Skeletal muscle satellite cell (primary cell): ENCODE data around the gene SPTSSB.

Experiments
- H3K27me3 ChIP-seq: 2 replicates; pipeline ENCODE4 v1.7.0; 2013; ENCODE audit warnings: low read length; ENCODE audit not compliant: control insufficient read depth, insufficient read depth
- H3K36me3 ChIP-seq: 2 replicates; pipeline ENCODE4 v1.7.0; 2013; ENCODE audit warnings: mild to moderate bottlenecking, control low read depth, low read length; ENCODE audit not compliant: insufficient read depth
- H3K4me1 ChIP-seq: 2 replicates; pipeline ENCODE4 v1.7.0; 2013; ENCODE audit warnings: low read length; ENCODE audit not compliant: control insufficient read depth, insufficient read depth
- H3K4me2 ChIP-seq: 2 replicates; pipeline ENCODE4 v1.7.0; 2013; ENCODE audit warnings: mild to moderate bottlenecking, low read length
- H3K4me3 ChIP-seq: 2 replicates; pipeline ENCODE4 v1.7.0; 2013; ENCODE audit warnings: low read length
- H3K9ac ChIP-seq: 2 replicates; pipeline ENCODE4 v1.7.0; 2013; ENCODE audit warnings: mild to moderate bottlenecking, low read depth, low read length, moderate library complexity
- H3K9me3 ChIP-seq: replicated peaks from 2 replicates; pipeline ENCODE4 v1.7.0; 2013; ENCODE audit warnings: mild to moderate bottlenecking, control low read depth, low read length

Gene SPTSSB

GRCh38 chr3:161350916-161351315 lies 20.4 kb downstream of the SPTSSB start:
- Histone ChIP-seq H3K4me2 (no peak overlapping the region), H3K27me3 (no peaks in the 10 kb centered on the region), H3K36me3 (no peaks in the 10 kb centered on the region), H3K9me3 (no peaks in the 10 kb centered on the region), H3K4me1 (peaks cover 20% of the 10 kb centered on the region), H3K9ac (no peak overlapping the region), H3K4me3 (no peak overlapping the region)

DNA sequence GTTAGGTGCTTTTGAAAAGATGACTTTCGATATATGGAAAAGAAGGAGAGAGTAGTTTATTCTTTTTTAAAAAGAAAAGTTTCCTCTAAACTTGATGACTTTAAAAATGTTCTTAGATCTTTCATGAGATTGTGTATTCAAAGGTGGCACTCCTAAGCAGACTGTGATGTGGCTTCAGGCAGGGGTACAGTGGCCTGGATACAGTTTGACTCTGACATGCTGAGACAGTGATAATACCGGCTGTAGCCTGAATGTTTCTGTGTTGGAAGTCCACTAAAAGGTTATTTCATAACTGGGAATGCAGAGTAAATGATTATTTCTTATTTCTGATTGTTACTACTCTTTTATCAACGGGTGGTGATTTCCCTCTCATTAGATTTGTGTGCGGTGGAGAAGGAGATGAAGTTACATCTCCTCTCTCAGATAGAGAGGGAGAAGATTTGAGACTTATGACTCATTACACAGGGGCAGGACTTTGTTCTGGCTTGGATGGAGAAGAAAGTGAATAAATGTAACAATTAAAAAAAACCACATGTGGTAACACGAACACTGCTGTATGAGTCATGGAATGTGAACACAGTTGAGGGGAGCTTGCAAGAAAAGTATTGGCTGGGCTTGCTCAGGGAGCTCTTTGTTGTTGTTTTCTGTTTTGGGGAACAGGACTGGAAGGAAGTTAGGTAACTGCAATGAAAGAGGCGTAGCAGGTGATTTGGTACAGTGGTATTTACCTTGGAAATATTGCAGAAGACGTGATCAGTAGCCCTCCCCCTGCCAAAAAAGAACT lies 21.6 kb downstream of the SPTSSB start:
- H3K36me3 ChIP-seq = no peaks in the 10 kb centered on the region
- no peak overlapping the region for H3K9ac ChIP-seq
- H3K9me3 ChIP-seq = no peaks in the 10 kb centered on the region
- H3K27me3 ChIP-seq = no peaks in the 10 kb centered on the region
- H3K4me3 ChIP-seq = no peak overlapping the region
- peaks cover 20% of the 10 kb centered on the region for H3K4me1 ChIP-seq
- peak overlapping the region; percentile 24 for H3K4me2 ChIP-seq

DNA sequence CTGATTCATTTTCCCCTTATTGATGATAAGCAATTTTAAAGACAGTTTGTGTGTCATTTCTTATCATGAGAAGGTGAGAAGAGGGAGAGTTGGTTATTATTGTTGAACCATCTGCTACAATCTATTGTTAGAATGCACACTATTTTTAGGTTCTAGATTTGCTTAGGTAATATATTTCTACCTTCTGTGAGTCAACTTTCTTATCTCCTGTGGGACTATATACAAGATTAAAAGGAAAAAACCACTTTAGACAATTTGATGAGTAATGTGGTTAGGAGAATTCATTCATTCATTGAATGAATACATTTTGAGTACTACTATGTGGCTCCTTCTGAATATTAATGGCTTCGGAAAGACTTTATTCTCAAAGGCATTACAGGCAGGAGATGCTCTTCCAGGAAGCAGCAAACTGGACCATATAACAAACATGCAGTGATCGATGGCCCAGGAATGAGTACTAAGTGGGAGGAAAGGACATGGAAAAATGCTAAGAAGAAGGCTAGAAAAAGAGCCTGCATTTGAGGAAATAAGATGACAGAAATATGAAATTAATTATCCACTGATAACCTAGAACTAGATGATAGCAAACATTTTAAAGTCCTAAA lies 22.4 kb downstream of the SPTSSB start:
- Histone ChIP-seq H3K9ac (no peak overlapping the region), H3K36me3 (no peaks in the 10 kb centered on the region), H3K9me3 (no peaks in the 10 kb centered on the region), H3K27me3 (no peaks in the 10 kb centered on the region), H3K4me3 (no peak overlapping the region), H3K4me1 (peaks cover 20% of the 10 kb centered on the region), H3K4me2 (no peak overlapping the region)

DNA sequence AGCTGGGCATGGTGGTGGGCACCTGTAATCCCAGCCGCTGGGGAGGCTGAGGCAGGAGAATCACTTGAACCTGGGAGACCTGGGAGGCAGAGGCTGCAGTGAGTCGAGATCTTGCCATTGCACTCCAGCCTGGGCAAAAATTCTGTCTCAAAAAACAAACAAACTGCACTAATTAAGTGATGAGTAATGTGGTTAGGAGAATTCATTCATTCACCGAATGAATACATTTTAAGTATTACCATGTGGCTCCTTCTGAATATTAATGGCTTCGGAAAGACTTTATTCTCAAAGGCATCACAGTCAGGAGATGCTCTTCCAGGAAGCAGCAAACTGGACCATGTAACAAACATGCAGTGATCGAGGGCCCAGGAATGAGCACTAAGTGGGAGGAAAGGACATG lies 23.6 kb downstream of the SPTSSB start:
- no peaks in the 10 kb centered on the region for H3K9me3 ChIP-seq
- H3K27me3 ChIP-seq = no peaks in the 10 kb centered on the region
- H3K9ac ChIP-seq = no peak overlapping the region
- H3K4me3 ChIP-seq = no peak overlapping the region
- H3K4me2 ChIP-seq = no peak overlapping the region
- no peaks in the 10 kb centered on the region for H3K36me3 ChIP-seq
- H3K4me1 ChIP-seq = peaks cover 20% of the 10 kb centered on the region

- peaks cover 10% of the 10 kb centered on the region for H3K27me3 ChIP-seq
- no peaks in the 10 kb centered on the region for H3K36me3 ChIP-seq
- H3K4me1 ChIP-seq = peaks cover 11% of the 10 kb centered on the region
- no peak overlapping the region for H3K4me2 ChIP-seq
- no peak overlapping the region for H3K9ac ChIP-seq
- H3K9me3 ChIP-seq = no peaks in the 10 kb centered on the region
- no peak overlapping the region for H3K4me3 ChIP-seq
Observed at GRCh38 chr3:161345023-161345422, 26.3 kb downstream of the SPTSSB start.

DNA sequence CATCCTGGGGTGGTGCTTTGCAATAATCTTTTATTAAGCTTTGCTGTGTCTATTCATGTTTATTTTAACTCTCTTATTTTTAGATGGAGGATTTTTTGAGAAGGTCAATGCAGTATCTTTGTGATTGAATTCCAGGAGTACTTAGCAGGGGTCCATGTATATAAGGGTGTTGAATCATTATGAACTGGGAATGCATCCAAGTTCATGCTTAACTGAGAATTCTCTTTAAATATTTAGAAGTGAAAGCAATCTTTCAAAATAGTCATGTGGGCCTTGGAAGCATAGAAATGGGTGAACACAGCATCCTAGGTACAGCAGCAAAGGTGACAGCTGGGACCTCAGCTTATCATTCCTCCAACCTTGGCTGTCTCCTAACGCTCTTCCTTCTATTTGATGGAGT lies 27.3 kb downstream of the SPTSSB start:
- no peak overlapping the region for H3K4me3 ChIP-seq
- H3K27me3 ChIP-seq = peaks cover 10% of the 10 kb centered on the region
- no peaks in the 10 kb centered on the region for H3K36me3 ChIP-seq
- H3K4me1 ChIP-seq = peaks cover under 1% of the 10 kb centered on the region
- H3K4me2 ChIP-seq = no peak overlapping the region
- H3K9ac ChIP-seq = no peak overlapping the region
- H3K9me3 ChIP-seq = no peaks in the 10 kb centered on the region

DNA sequence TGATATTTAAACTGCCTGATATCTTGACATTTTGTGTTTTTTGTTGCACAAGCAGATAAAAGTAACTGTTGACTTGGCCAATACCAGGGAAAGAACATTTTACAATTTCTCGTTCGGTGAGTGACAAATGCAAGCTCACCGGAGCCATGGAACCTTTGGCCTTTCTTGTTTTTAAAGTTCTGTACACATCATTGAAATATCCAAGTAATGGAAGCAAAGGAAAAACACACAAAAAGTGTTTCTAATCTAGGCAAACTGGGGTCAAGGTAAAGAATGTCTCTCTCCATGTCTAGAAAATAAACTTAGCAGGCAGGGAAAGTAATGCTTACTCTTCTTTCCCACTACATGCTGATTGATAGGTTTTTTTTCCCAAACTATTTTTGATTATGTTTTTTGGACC lies 27.8 kb downstream of the SPTSSB start:
- no peaks in the 10 kb centered on the region for H3K9me3 ChIP-seq
- H3K4me1 ChIP-seq = no peaks in the 10 kb centered on the region
- H3K4me3 ChIP-seq = no peak overlapping the region
- H3K9ac ChIP-seq = no peak overlapping the region
- no peak overlapping the region for H3K4me2 ChIP-seq
- no peaks in the 10 kb centered on the region for H3K36me3 ChIP-seq
- H3K27me3 ChIP-seq = peaks cover 10% of the 10 kb centered on the region

DNA sequence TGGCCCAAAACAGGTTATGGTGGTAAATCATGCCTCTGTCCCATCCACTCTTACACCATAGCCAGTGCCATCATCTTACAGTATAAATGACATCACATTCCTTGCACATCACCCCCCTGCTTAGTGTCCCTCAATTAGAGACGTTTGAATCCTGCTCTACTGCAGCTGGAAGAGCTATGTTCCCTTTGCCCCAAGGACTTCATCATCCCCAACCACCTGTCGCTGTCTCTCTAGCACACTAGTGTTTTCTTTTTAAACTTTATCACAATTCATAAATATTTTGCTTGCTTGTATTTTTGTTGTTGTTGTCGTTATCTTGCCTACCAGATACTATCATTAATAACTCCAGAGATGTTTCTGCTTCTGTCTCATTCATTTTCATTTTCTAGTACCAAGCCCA lies 28.7 kb downstream of the SPTSSB start:
- no peaks in the 10 kb centered on the region for H3K36me3 ChIP-seq
- H3K4me2 ChIP-seq = no peak overlapping the region
- H3K9me3 ChIP-seq = no peaks in the 10 kb centered on the region
- no peak overlapping the region for H3K4me3 ChIP-seq
- H3K9ac ChIP-seq = no peak overlapping the region
- H3K27me3 ChIP-seq = peaks cover 10% of the 10 kb centered on the region
- H3K4me1 ChIP-seq = no peaks in the 10 kb centered on the region

GRCh38 chr3:161339517-161340500 lies 31.5 kb downstream of the SPTSSB start:
- Histone ChIP-seq H3K36me3 (no peaks in the 10 kb centered on the region), H3K27me3 (peaks cover 22% of the 10 kb centered on the region), H3K4me2 (no peak overlapping the region), H3K4me1 (no peaks in the 10 kb centered on the region), H3K9ac (no peak overlapping the region), H3K9me3 (no peaks in the 10 kb centered on the region), H3K4me3 (no peak overlapping the region)

DNA sequence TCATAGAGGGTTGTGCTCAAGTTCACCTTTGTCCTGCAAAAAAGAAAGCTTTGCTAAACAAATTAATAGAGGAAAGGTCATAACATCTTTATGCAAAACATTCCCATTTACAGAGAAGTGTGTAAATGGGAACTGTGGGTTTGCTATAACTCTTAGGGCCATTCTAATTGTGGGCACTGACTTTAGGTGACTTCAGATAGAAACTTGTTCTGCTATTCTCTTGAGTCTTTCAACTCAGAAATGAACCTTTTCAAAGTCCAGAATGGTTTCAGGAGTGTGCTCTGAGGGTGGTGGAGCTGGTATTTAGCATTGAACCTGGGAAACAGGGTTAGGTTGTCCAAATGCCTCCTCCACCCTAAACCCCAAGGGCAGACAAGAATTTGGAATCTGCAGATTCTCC lies 34.0 kb downstream of the SPTSSB start:
- H3K9ac ChIP-seq = no peak overlapping the region

DNA sequence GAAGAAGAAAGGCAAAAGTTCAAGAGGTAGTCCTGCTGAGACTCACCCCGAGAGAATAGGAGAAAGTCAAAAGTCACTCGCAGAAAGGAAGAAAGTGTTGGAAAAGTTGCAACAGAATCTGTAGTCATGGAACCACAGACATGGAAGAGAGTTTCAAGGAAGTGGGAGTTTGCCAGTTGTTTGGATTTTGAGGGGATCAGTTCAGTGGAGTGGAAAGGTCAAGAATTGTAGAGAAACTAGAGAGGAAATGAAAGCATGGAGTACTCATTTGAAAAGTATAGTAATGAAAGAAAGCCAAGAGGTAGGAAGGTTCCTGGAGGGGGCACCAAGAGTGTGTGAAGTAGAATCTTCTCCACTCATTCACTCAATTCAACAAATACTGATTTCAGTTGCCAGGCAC lies 34.7 kb downstream of the SPTSSB start:
- H3K4me1 ChIP-seq = no peaks in the 10 kb centered on the region
- H3K9ac ChIP-seq = no peak overlapping the region
- H3K27me3 ChIP-seq = peaks cover 17% of the 10 kb centered on the region
- no peaks in the 10 kb centered on the region for H3K36me3 ChIP-seq
- no peak overlapping the region for H3K4me2 ChIP-seq
- H3K4me3 ChIP-seq = no peak overlapping the region
- H3K9me3 ChIP-seq = no peaks in the 10 kb centered on the region

More for the DNA sequence above, 34.0 kb downstream of the SPTSSB start:
- H3K4me2 ChIP-seq = no peak overlapping the region
- peaks cover 22% of the 10 kb centered on the region for H3K27me3 ChIP-seq
- H3K4me1 ChIP-seq = no peaks in the 10 kb centered on the region
- H3K36me3 ChIP-seq = no peaks in the 10 kb centered on the region
- H3K4me3 ChIP-seq = no peak overlapping the region
- H3K9me3 ChIP-seq = no peaks in the 10 kb centered on the region
